Measurements from ENCODE around the gene NOP16.

- TF ChIP-seq EGR1 (IDR thresholded peaks at IDR 0.05) (no peak), CREB1 (IDR thresholded peaks at IDR 0.05; ENCODE audit: low read depth) (no peak), FOXM1 (IDR thresholded peaks at IDR 0.05; ENCODE audit: borderline replicate concordance, low read depth) (no peak), CEBPB (IDR thresholded peaks at IDR 0.05) (no peak), TAF1 (IDR thresholded peaks at IDR 0.05; ENCODE audit: low read depth) (no peak)
Observed at GRCh38 chr5:176379881-176380280, 8.5 kb downstream of the NOP16 start.
